SK-N-MC (cell line): ENCODE results near the gene LAMB3.

Source experiments
- EZH2 ChIP-seq: fragments of 200-600 bp; sonication (generic); IDR thresholded peaks from one replicate; pipeline ENCODE4 v1.6.1; 2017; ENCODE audit warnings: antibody characterized with exemption
- POLR2AphosphoS5 ChIP-seq: IDR thresholded peaks from 2 replicates; pipeline ENCODE4 v1.6.1; 2012; ENCODE audit warnings: mild to moderate bottlenecking, low read depth, low read length, borderline replicate concordance

GRCh38 chr1:209627027-209627731 is 25.0 kb downstream of the LAMB3 start:
- TF ChIP-seq POLR2AphosphoS5: no peak
- TF ChIP-seq EZH2: no peak
